Stimulated activated CD8-positive, alpha-beta memory T cell treated with anti-CD3 and anti-CD28 coated beads, Interleukin-7, amount 100 ng/mL, for 48 hours (primary cell): ENCODE measurements around the gene APBB2.
A peak's percentile ranks its signal among the peaks of the same experiment; 100 is the strongest.
"Not testable (repeated sequence)": the region's sequence is repeated elsewhere in the genome, so short reads cannot be mapped to it uniquely, and the experiment has no call there.

Experiments
- DNase-seq, 2 donors: peaks; one replicate each; pipeline ENCODE4 v3.0.0-alpha.2; 2020; ENCODE audit warnings: low read depth in 1 of 2; ENCODE audit errors: extremely low read depth in 1 of 2

APBB2 gene

DNA sequence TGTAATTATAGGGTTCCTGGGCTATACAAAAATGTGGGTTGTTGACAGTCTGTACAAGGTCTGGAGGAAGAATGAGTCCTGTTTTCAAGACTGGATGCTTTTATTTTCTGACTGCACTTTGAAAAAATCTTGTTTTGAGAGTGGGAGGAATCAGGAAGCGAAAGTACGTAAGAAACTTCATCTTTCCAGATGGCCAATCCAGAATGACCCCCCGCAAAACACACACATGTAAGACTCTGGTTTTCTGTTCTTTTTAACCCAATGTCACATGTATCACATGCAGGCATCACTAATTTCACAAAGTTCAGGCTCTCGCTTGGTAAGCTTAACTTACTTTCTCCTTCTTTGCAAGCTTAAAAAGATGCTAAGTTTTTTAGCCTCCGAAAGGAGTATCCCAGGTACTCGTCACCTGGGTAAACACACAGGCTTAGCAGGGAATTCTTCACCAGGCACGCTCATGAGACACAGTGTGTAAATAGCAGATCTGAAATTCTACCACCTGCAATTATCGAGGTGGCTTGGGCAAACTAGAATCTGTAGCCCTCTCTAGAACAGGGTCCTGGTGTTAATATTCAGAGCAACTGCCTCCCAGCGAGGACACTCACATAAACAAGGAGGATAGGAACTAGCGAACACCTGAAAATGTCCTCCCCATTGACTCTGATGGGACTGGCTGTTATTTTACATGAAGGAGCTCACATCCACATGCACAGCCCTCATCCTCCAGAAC, 373.9 kb downstream of the APBB2 start:
- no peak for DNase-seq

DNA sequence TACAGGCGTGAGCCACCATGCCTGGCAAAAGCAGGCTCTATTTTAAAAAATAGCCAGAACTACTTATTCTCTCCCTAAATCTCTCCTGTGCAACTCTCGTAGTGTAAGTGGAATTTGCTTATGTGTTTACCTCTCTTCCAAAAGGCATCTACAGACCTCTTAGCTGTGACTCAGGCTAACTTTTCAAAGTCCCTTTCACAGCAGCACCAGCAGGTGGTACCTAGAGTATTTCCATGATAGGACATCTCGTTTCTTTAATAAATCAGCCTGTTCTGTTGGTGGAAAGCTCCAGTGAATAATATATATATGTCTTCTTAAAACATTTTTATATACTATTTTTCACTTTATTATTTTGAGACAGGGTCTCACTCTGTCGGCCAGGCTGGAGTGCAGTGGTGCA, 375.6 kb downstream of the APBB2 start:
- DNase-seq: no peak

DNA sequence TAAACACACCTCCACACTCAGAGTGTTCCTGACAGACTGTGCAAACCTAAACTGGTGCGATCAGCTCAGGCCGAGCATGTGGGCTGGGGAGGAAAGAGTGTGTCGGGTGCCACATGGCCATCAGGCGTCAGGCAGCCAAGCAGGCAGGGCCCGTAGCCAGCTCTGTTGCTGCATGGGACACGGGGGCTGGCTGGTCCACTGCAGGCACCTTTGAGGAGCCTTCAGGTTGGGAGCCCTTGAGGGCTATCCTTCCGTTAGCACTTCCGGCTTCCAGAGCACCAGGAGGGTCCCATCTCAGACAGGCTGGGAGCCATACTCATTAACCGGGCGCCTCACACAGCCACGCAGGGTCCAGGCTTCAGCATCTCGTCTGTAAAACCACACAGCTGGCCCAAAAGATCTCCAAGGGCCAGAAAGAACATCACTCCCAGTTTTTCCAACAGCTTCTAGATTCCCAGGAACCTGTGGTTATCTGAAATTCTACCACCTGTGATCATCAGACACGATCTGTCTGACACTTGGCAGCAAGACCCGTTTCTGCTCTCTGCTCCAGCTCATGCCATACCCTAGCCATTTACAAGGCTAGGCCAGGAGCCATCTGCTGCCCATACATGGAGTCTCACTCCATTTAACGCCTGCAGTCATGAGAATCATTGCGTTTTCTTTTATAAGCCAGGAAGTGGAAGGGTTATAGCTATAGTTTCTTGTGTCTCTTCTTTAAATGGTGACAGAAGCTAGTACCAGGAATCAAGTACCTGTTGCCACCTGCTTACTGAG, 377.1 kb downstream of the APBB2 start:
- DNase-seq: no peak

DNA sequence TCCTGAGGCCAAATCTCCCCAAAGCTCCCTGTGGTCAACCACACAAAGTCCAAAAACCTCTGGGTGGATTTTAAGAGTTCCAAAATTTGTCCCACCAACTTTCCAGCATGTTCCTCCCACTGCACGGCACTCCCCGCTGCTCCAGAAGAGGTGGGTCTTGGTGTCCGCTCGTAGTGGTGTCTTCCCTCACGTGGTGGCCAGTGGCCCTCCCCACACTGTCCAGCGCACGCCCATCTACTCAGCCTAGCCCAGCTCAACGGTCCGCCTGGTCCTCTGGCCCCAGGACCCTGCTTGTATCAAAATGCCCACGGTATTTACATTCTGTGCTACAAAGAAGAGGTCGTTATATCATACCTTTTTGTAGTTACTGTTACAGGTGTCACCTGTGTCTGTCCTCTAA, 381.1 kb downstream of the APBB2 start:
- no peak for DNase-seq

DNA sequence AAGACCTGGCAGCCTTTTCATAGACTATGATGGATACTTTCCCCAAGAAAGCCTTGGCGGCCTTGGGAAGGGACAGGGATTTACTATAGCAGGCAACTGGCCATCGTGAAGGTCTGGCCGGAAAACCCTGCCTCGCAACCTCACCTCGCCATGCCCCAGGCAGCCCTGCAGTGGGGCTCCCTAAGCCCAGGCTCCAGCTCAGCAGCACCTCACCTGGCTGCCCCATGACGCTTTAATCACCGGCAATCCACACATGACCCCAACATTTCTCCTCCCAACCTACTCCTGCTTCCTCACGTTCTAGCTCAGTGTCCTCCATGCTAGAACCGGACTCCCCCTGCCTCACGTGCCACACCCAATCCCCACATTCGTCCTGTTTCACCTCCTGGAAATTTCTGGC, 382.2 kb downstream of the APBB2 start:
- no peak for DNase-seq

DNA sequence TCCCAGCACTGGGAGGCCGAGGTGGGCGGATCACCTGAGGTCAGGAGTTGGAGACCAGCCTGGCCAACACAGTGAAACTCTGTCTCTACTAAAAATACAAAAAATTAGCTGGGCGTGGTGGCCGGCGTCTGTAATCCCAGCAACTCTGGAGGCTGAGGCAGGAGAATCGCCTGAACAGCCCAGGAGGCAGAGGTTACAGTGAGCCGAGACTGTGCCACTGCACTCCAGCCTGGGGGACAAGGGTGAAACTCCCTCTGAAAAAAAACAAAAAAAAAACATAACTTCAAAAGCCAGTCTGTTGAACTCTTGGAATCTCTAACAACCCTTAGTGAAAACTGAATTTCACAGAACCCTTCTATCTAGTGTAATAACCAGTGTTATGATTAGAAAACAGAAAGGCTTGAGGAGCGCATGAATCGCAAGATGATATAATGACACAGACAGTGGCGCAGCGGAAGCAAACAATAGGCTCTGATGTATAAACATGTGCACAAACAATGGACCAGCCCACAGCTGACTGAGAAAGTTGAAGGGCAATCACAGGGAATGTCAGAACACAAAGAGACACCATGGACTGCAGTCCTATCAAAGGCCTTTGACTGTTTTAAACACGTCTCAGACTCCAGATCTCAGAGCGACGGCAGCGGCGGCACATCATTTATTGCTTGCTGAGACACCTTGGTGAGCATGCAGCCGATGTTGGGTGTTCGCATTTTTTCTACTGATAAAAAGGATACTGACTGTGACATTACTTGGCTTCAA, 383.0 kb downstream of the APBB2 start:
- DNase-seq: no peak

DNA sequence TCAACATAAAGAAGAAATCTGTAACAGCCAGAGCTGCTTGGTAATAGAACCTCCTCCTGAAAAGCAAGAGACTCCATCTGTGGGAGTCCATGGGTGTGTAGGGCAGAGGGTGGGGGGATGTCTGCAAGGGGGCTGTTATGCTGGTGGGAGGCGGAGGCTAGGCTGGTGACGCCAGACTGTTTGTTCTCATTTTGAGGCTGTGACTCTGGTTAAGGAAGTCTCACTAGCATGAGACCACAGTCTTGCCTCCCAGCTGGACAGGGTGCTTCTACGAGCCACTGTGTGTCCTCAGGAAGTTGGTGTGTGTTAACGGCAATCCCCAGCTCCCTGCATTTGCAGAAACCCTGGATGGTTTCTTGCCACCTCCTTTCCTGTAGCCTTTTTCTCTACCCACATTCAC, 384.8 kb downstream of the APBB2 start:
- no peak for DNase-seq

GRCh38 chr4:40828661-40829060, 385.7 kb downstream of the APBB2 start:
- DNase-seq: no peak

DNA sequence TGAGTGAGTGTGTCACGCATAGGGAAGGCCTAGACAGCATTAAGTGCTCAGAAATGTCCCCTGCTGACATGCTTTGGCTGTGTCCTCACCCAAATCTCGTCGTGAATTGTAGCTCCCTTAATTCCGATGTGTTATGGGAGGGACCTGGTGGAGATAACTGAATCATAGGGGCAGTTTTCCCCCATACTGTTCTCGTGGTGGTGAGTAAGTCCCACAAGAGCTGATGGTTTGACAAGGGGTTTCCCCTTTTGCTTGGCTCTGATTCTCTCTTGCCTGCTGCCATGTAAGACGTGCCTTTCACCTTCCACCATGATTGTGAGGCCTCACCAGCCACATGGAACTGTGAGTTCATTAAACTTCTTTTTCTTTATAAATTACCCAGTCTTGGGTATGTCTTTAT, 386.6 kb downstream of the APBB2 start:
- peak in 1 of 2 donors; percentile 6 for DNase-seq

DNA sequence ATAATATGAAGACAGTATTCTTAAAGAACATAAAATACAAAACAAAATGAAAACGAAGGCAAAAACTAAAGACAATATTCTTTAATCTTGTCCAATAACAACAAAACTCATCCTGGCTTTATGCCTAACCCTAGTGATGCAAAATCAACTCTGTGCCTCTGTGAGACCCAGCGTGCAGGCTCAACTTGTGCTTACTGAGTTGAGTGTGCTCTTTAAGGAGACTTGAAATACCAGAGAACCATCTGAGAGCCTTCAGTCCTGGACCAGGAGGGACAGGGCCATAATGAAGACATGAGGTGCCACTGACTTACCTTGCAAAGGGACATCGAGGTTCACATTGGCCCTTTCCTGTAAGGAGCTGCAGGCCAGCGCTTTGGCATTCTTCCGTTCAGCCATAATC, 387.5 kb downstream of the APBB2 start:
- no peak for DNase-seq

DNA sequence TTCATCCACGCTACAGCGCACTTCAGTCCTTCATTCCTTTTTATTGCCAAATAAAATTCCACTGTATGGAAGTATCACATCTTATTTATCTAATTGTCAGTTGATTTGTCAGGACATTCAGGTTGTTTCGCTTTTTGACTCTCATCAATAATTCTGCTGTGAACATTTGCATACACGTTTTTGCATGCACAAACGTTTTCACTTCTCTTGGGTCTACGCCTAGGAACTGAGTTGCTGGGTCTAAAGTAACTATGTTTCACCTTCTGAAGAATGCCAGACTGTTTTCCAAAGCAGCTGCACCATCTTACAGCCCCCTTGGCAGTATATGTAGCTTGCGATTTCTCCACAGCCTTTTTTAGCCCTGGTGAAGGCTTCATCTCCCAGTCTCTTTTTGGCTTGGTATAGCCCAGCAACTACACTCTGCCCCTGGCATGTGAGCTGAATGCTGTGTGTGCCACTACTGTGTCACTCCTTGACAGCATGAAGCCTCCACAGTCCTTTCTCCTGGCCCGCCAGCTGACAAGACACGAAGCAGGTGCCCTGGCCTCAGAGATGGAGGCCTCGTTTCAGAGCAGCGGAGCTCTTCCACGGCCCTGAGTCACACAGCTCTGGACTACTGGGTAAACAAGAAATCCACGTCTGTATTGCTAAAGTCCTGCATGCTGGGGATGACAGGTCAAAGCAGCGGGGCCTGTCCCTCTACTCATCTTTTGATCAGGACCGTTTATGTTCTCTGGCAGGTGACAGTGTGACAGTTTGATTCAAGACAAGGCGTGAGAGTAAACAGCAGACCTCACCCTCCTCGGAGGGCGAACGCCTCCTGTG, 389.1 kb downstream of the APBB2 start:
- no peak for DNase-seq

GRCh38 chr4:40822420-40823166, 391.7 kb downstream of the APBB2 start:
- no peak for DNase-seq

DNA sequence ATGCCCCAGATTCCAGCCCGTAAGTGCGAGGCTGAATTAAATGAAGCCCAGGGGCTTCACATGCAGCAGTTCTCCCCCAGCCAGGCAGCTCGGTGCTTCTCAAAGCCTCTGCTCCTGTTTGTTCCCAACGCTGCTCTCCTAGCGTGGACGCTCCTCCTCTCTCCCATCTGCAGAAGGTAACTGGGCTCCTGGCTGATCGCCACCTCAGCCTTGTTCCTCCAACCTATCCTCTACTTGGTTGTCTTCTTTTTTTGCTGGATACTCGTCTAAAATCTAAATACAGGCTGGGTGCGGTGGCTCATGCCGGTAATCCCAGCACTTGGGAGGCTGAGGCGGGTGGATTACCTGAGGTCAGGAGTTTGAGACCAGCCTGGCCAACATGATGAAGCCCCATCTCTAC, 394.2 kb downstream of the APBB2 start:
- DNase-seq: no peak

- not testable (repeated sequence) for DNase-seq
Measured at GRCh38 chr4:40817157-40817556, 397.2 kb downstream of the APBB2 start.

- DNase-seq: no peak
Measured at GRCh38 chr4:40812856-40813255, 401.5 kb downstream of the APBB2 start.

GRCh38 chr4:40812386-40812785, 402.0 kb downstream of the APBB2 start:
- no peak for DNase-seq

DNA sequence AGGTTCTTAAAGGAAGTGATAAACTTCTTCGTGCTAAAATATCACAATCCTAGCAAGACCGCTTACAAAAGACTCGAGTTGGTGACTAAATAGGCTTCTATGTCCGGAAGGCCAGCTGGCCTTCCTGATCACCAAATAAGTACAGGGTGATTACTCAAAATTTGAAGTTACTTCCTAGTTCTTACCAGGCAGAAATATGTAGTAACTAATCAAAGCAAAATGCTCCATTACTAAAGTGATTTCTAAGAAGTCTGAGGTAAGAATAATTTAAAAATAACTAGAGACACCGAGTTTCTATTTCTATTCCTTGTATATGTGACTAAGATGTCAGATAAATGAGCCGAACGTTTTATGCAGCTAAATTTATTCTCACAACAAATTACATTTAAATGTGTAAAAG, 402.4 kb downstream of the APBB2 start:
- DNase-seq: no peak

GRCh38 chr4:40808926-40809457, 405.4 kb downstream of the APBB2 start:
- DNase-seq: no peak

- no peak for DNase-seq
Measured at GRCh38 chr4:40804598-40804997, 409.7 kb downstream of the APBB2 start.

DNA sequence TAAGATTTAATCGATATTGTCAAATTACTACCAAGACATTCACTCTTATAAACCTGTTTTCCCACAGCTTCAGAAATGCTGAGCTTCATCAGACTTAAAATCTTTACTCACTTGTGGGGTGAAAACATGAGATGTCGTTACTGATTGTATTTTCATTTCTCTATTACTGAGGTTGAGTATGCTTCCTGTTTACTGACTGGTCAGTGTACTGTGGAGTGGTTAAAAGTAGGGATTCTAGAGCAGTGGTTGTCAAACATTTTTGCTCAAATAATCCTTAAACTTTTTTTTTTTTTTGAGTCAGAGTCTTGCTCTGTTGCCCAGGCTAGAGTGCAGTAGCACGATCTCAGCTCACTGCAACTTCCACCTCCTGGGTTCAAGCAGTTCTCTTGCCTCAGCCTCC, 414.3 kb downstream of the APBB2 start:
- no peak for DNase-seq
